Measurements from ENCODE around the gene PALLD.

The PALLD gene

DNA sequence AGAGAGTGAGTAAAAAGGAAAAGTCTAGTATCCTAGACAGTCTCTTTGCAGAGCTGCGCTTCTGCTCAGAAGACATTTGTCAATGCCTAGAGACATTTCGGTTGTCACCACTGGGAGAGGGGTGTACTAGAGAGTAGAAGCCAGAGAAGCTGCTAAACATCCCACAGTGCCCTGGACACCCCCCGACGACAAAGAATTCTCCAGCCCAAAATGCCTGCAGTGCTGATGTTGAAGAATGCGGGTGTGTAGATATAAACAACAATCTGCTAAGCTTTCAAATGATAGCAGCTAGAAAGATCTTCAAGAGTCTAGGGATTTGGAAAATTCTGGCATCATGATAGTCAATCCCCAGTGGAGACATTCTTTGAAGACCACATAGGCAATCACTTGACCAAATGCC, 90.1 kb downstream of the PALLD start:
- H3K4me1 ChIP-seq (ENCODE audit: control insufficient read depth, insufficient read depth, low read length), result no peaks in the 10 kb centered on the region
- H3K4me3 ChIP-seq (ENCODE audit: low read depth, low read length), result no peak overlapping the region
- H3K36me3 ChIP-seq (ENCODE audit: control insufficient read depth, insufficient read depth, low read length), result no peaks in the 10 kb centered on the region
- H3K27me3 ChIP-seq (ENCODE audit: control insufficient read depth, insufficient read depth, low read length), result no peaks in the 10 kb centered on the region
- H3K9ac ChIP-seq (ENCODE audit: low read depth, low read length), result no peak overlapping the region
- H3K9me3 ChIP-seq (ENCODE audit: control insufficient read depth, insufficient read depth, low read length), result no peaks in the 10 kb centered on the region

DNA sequence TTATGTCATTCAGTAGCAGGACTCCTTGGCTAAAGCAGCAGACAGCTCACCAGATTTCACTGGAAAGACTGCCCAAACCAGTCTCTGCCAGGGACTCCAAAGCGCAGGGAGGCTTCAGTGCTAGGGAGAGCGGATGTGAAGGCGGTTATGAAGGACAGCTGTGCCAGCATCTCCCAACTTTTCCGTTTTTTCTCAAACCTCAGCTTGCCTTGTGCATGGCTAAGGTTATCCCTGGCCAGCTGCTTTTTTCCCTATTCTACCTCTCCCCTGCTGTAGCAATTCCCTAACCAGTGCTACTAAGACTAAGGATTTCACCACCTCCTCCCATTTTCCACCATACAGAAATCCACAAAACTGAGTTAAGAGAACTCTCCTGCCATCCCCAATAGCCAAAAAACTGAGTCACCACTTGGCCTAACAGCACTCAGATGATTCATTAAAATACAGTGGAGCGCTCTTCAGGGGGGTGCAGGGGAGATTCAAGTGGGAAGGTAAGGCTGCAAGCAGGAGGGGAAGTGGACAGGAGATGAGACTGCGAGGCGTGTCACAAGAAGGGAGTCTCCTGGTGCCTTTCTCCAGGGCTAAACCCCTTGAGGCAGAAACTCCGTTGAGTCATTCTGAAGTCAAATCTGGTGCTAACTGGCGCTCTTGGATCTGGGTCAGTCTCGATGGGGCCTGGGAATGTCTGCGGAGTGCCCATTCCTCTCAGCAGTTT, 90.7 kb downstream of the PALLD start:
- H3K9ac ChIP-seq (ENCODE audit: low read depth, low read length), result no peak overlapping the region
- H3K27me3 ChIP-seq (ENCODE audit: control insufficient read depth, insufficient read depth, low read length), result no peaks in the 10 kb centered on the region
- no peaks in the 10 kb centered on the region for H3K9me3 ChIP-seq (ENCODE audit: control insufficient read depth, insufficient read depth, low read length)
- H3K4me1 ChIP-seq (ENCODE audit: control insufficient read depth, insufficient read depth, low read length), result no peaks in the 10 kb centered on the region
- no peaks in the 10 kb centered on the region for H3K36me3 ChIP-seq (ENCODE audit: control insufficient read depth, insufficient read depth, low read length)
- H3K4me3 ChIP-seq (ENCODE audit: low read depth, low read length), result no peak overlapping the region

DNA sequence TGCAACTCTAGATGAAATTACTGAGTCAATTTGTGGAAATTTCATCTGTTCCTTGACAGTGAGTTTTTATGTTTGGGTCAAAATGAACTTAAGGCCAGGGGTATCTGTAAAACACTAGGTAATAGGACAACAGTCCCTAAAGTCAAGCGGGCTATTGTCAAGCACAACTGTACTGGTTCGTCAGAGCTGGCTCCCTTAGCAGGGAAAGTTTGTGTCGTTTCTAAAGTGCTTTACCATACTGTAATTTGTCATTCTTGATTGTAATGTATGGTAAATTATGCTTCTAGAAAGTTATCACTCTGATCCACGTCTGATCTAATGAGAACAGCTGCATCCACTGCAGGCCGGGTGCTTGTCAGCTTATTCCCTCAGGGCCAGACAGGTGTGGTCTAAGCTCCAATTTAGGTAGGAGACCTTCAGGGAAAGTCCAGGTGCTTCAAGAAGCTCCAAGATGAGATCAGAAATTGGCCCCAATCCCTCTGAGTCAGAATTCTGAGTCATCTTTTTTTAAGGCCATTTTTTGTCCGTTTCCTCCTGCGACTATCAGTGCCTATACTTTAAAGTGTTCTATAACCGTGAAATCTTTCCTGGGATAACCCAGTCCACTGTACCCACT, 92.2 kb downstream of the PALLD start:
- Histone ChIP-seq H3K4me3 (ENCODE audit: low read depth, low read length) (no peak overlapping the region), H3K27me3 (ENCODE audit: control insufficient read depth, insufficient read depth, low read length) (no peaks in the 10 kb centered on the region), H3K4me1 (ENCODE audit: control insufficient read depth, insufficient read depth, low read length) (no peaks in the 10 kb centered on the region), H3K9ac (ENCODE audit: low read depth, low read length) (no peak overlapping the region), H3K36me3 (ENCODE audit: control insufficient read depth, insufficient read depth, low read length) (no peaks in the 10 kb centered on the region), H3K9me3 (ENCODE audit: control insufficient read depth, insufficient read depth, low read length) (no peaks in the 10 kb centered on the region)

DNA sequence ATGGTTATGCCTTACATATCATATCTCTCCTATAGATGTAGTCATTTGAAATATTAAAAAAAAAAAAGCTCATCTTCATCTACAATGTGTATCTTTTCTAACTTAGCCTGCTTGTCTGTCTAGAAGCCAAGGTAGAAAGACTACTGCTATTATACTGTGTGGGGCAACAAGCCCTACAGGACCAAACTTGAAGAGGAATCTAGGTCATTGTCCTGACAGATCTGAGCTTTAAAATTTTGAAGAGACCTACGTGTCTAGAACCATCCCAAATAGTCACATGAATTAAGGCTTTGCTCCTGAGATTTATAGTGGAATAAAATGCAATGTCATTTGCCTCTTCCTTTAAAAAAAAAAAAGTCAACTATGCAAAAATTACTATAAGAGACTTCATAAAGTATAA, 95.8 kb downstream of the PALLD start:
- Histone ChIP-seq H3K9ac (ENCODE audit: low read depth, low read length) (no peak overlapping the region), H3K27me3 (ENCODE audit: control insufficient read depth, insufficient read depth, low read length) (no peaks in the 10 kb centered on the region), H3K4me1 (ENCODE audit: control insufficient read depth, insufficient read depth, low read length) (no peaks in the 10 kb centered on the region), H3K9me3 (ENCODE audit: control insufficient read depth, insufficient read depth, low read length) (no peaks in the 10 kb centered on the region), H3K4me3 (ENCODE audit: low read depth, low read length) (no peak overlapping the region), H3K36me3 (ENCODE audit: control insufficient read depth, insufficient read depth, low read length) (no peaks in the 10 kb centered on the region)

DNA sequence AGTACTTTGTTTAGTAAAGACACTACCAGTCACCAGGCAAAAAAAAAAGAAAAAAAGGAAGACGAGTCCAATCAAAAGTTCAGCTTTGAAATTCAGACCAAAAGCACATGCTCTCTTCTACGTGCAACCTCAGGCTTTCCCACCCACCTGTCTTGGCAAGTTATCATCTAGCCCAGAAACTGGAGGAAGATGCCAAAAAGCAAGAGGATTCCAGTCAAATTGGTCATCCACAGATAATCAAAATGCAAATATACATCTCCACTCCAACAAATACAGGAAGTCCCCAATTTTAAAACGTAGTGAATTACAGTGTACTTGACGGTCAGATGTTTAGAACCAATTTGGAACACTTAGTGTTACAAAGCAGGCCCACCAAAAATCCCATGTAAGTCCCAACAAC, 96.5 kb downstream of the PALLD start:
- H3K9me3 ChIP-seq (ENCODE audit: control insufficient read depth, insufficient read depth, low read length), result no peaks in the 10 kb centered on the region
- no peaks in the 10 kb centered on the region for H3K4me1 ChIP-seq (ENCODE audit: control insufficient read depth, insufficient read depth, low read length)
- H3K36me3 ChIP-seq (ENCODE audit: control insufficient read depth, insufficient read depth, low read length), result no peaks in the 10 kb centered on the region
- no peak overlapping the region for H3K4me3 ChIP-seq (ENCODE audit: low read depth, low read length)
- H3K27me3 ChIP-seq (ENCODE audit: control insufficient read depth, insufficient read depth, low read length), result no peaks in the 10 kb centered on the region
- no peak overlapping the region for H3K9ac ChIP-seq (ENCODE audit: low read depth, low read length)

DNA sequence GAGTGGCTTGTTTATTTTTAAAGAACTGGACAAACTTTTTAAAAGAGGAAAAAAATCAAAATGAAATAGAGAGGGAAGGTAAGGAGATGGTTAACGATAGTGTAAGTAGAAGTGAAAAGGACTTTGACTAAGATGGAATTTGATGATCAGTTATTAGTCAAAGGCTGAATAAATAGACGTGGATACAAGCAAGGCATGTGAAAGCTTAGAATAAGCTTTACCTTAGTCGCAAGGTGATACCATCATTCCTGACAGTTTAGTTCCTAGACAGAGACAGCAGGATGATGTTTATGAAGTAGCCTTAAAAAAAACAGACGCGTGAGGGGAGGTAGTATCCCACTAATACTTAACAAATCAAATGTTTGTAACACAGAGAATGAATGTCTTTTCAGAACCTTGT, 97.3 kb downstream of the PALLD start:
- Histone ChIP-seq H3K36me3 (ENCODE audit: control insufficient read depth, insufficient read depth, low read length) (no peaks in the 10 kb centered on the region), H3K9ac (ENCODE audit: low read depth, low read length) (no peak overlapping the region), H3K4me3 (ENCODE audit: low read depth, low read length) (no peak overlapping the region), H3K4me1 (ENCODE audit: control insufficient read depth, insufficient read depth, low read length) (no peaks in the 10 kb centered on the region), H3K27me3 (ENCODE audit: control insufficient read depth, insufficient read depth, low read length) (no peaks in the 10 kb centered on the region), H3K9me3 (ENCODE audit: control insufficient read depth, insufficient read depth, low read length) (no peaks in the 10 kb centered on the region)

DNA sequence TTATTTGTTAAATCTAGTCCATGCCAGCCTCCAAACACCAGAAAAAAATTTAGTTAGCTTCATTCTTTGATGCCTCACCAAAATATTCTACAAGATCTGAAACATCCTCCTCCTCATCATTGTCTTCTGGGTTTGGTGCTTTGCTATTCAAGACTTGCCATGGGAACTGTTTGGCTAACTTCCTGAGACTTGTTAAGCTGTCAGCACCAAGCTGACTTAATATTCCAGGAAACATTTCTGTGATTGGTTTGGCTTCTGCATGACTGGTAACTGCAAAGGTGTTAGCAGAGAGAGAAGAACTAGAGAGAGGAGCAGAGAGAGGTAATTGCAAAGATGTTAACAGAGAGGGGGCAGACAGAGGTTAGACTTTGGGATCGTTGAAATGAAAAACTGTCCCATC, 101.3 kb downstream of the PALLD start:
- H3K9me3 ChIP-seq (ENCODE audit: control insufficient read depth, insufficient read depth, low read length), result no peaks in the 10 kb centered on the region
- H3K4me3 ChIP-seq (ENCODE audit: low read depth, low read length), result no peak overlapping the region
- H3K4me1 ChIP-seq (ENCODE audit: control insufficient read depth, insufficient read depth, low read length), result no peaks in the 10 kb centered on the region
- H3K9ac ChIP-seq (ENCODE audit: low read depth, low read length), result no peak overlapping the region
- no peaks in the 10 kb centered on the region for H3K27me3 ChIP-seq (ENCODE audit: control insufficient read depth, insufficient read depth, low read length)
- no peaks in the 10 kb centered on the region for H3K36me3 ChIP-seq (ENCODE audit: control insufficient read depth, insufficient read depth, low read length)

DNA sequence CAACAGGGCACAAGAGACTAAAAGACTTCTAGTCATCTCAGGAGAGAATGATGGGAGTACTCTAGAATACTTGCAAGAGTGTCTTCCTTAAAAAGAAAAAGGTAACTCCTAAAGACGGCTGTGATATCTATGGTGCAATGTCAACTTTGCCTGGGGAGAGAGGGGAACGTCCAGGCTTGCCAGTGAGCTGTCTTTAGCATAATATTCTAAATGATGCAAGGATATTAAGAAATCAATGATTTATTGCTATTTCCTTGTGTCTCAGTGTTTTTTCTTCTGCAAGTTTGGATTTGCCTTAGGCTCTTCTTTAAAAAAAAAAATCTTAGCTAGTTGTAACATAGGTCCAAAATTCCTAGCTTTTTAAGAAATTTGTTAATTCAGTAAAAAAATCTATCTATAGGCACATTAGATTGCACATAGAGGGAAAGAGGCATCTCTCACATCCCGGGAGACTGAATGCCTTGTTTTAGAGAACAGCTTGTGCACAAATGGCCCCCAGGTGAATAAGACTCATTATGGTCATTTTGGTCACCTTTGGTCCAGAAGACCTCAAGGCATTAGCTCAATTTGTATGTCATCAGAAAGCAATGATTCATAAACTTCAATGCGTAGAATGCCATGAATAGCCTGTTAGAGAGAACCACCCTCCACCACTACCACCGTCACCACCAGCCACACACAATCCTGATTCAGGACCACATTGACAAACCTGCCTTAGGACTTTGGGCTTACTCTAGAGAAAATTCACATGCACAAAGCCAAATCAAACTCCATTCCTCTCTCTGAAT, 104.1 kb downstream of the PALLD start:
- no peaks in the 10 kb centered on the region for H3K9me3 ChIP-seq (ENCODE audit: control insufficient read depth, insufficient read depth, low read length)
- no peaks in the 10 kb centered on the region for H3K4me1 ChIP-seq (ENCODE audit: control insufficient read depth, insufficient read depth, low read length)
- no peaks in the 10 kb centered on the region for H3K27me3 ChIP-seq (ENCODE audit: control insufficient read depth, insufficient read depth, low read length)
- no peak overlapping the region for H3K9ac ChIP-seq (ENCODE audit: low read depth, low read length)
- H3K36me3 ChIP-seq (ENCODE audit: control insufficient read depth, insufficient read depth, low read length), result no peaks in the 10 kb centered on the region
- no peak overlapping the region for H3K4me3 ChIP-seq (ENCODE audit: low read depth, low read length)

DNA sequence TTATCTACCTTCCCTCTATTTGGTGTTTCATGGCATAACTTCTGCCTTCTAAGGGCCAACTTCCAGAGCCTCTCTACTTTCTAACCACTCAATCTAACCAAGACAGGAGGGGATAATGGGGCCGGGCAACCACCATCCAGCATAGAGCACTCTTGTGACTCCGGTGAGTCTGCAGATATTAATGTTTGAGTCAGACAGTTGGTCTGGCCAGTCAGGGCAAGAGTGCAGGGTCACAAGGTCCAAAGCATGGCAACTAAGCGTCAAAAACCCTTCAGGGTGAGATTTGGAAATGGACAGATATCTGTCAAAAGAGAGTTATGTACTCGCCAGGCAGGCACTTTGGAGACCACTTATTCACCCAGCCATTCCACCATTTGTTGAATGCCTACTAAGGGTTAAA, 105.0 kb downstream of the PALLD start:
- H3K9me3 ChIP-seq (ENCODE audit: control insufficient read depth, insufficient read depth, low read length), result no peaks in the 10 kb centered on the region
- no peaks in the 10 kb centered on the region for H3K36me3 ChIP-seq (ENCODE audit: control insufficient read depth, insufficient read depth, low read length)
- no peaks in the 10 kb centered on the region for H3K27me3 ChIP-seq (ENCODE audit: control insufficient read depth, insufficient read depth, low read length)
- no peak overlapping the region for H3K4me3 ChIP-seq (ENCODE audit: low read depth, low read length)
- H3K9ac ChIP-seq (ENCODE audit: low read depth, low read length), result no peak overlapping the region
- H3K4me1 ChIP-seq (ENCODE audit: control insufficient read depth, insufficient read depth, low read length), result no peaks in the 10 kb centered on the region

DNA sequence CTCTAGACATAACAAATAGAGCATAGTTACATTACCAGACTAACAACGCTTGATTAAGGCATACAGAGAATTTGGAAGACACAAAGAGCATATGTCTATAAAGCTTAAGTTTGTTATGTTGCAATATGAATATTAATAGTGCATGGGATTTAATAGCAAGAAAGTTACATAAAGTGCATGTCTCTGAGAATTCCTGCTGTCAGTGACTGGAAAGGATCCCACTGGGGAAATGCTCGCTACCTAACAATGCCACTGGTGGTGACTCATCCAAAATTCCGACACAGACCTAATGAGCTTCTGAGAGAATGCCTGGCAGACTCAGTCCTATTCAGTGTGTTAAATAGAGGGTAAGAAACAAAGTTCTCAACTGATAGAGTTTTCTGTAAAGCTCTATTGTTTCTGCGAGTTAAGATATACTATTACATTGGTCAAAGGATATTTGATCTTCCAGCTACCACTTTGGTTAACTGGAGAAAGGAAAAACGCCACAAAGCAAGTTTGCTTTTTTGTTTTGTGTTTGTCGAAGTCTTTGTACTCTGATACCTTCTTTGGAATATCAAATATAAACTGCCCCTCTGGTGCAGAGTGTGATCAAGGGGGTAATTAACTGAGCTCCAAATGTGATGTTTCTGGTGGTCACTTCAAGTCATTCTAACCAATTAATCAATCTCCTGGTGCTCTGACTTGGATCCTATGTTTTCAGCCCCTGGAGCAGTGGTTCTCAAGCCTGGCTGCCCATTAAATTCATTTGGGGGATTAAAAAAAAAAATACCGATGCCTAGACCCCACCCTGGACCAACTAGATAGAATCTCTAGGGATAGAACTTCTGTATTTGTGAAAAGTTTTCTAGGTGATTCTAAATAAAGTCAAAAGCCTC, 107.9 kb downstream of the PALLD start:
- Histone ChIP-seq H3K9me3 (ENCODE audit: control insufficient read depth, insufficient read depth, low read length) (no peaks in the 10 kb centered on the region), H3K4me3 (ENCODE audit: low read depth, low read length) (no peak overlapping the region)

DNA sequence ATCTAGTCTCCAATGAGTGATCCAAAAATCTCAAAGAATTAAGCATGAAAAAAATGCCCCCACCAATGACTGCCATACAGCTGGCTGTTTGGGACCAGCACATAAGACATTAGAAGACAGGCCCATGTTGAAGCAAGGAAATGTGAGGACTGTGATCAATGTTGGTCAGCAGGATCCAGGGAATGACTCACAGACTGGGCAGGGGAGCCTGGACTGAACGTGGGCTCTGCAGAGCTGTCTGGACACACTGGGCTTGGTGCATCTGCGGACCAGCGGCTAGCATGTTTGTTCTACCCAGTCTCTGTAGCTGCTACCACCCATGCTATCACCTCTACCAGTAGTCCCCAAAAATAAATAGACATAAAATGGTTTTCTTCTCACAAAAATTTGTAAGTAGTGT, 108.6 kb downstream of the PALLD start:
- H3K27me3 ChIP-seq (ENCODE audit: control insufficient read depth, insufficient read depth, low read length), result no peaks in the 10 kb centered on the region
- H3K4me1 ChIP-seq (ENCODE audit: control insufficient read depth, insufficient read depth, low read length), result peaks cover 9% of the 10 kb centered on the region
- H3K36me3 ChIP-seq (ENCODE audit: control insufficient read depth, insufficient read depth, low read length), result no peaks in the 10 kb centered on the region
- no peaks in the 10 kb centered on the region for H3K9me3 ChIP-seq (ENCODE audit: control insufficient read depth, insufficient read depth, low read length)
- H3K9ac ChIP-seq (ENCODE audit: low read depth, low read length), result no peak overlapping the region
- H3K4me3 ChIP-seq (ENCODE audit: low read depth, low read length), result no peak overlapping the region

More for the DNA sequence above, 107.9 kb downstream of the PALLD start:
- H3K36me3 ChIP-seq (ENCODE audit: control insufficient read depth, insufficient read depth, low read length), result no peaks in the 10 kb centered on the region
- peaks cover 9% of the 10 kb centered on the region for H3K4me1 ChIP-seq (ENCODE audit: control insufficient read depth, insufficient read depth, low read length)
- H3K27me3 ChIP-seq (ENCODE audit: control insufficient read depth, insufficient read depth, low read length), result no peaks in the 10 kb centered on the region
- H3K9ac ChIP-seq (ENCODE audit: low read depth, low read length), result no peak overlapping the region
